MM.1S (cell line): ENCODE data around the gene WASL.

Experiments
- DNase-seq: peaks from one replicate; pipeline ENCODE4 v3.0.0-alpha.2; 2015
- H2AFZ ChIP-seq: fragments of 300-600 bp; sonication (generic); 2 replicates; pipeline ENCODE4 v1.6.0; 2016; ENCODE audit warnings: antibody characterized with exemption, low read length
- H3F3A ChIP-seq: fragments of 300-600 bp; sonication (generic); 2 replicates; pipeline ENCODE4 v1.6.1; 2016; ENCODE audit warnings: mild to moderate bottlenecking, antibody characterized with exemption, low read length, moderate library complexity, mixed read lengths; ENCODE audit not compliant: insufficient read depth
- H3K27ac ChIP-seq: fragments of 300-600 bp; sonication (generic); 2 replicates; pipeline ENCODE4 v1.5.1; 2016; ENCODE audit warnings: mild to moderate bottlenecking, low read length
- H3K27me3 ChIP-seq: fragments of 300-600 bp; sonication (generic); replicated peaks from 2 replicates; pipeline ENCODE4 v1.6.0; 2016; ENCODE audit warnings: low read length; ENCODE audit not compliant: insufficient read depth
- H3K36me3 ChIP-seq: fragments of 300-600 bp; sonication (generic); replicated peaks from 2 replicates; pipeline ENCODE4 v1.6.1; 2016; ENCODE audit warnings: mild to moderate bottlenecking, low read length, mixed read lengths; ENCODE audit not compliant: insufficient read depth
- H3K4me1 ChIP-seq: fragments of 300-600 bp; sonication (generic); 2 replicates; pipeline ENCODE4 v1.6.1; 2016; ENCODE audit warnings: low read length, mixed read lengths
- H3K4me2 ChIP-seq: fragments of 300-600 bp; sonication (generic); 2 replicates; pipeline ENCODE4 v1.6.0; 2016; ENCODE audit warnings: low read depth, low read length
- H3K4me3 ChIP-seq: fragments of 300-600 bp; sonication (generic); 2 replicates; pipeline ENCODE4 v1.5.1; 2016; ENCODE audit warnings: low read length, mixed read lengths
- H3K79me2 ChIP-seq: fragments of 300-600 bp; sonication (generic); 2 replicates; pipeline ENCODE4 v1.6.1; 2016; ENCODE audit warnings: mixed run types, low read length, mixed read lengths
- H3K9ac ChIP-seq: fragments of 300-600 bp; sonication (generic); 2 replicates; pipeline ENCODE4 v1.6.1; 2016; ENCODE audit warnings: low read length, mixed read lengths
- H3K9me2 ChIP-seq: fragments of 300-600 bp; sonication (generic); replicated peaks from 2 replicates; pipeline ENCODE4 v1.6.1; 2016; ENCODE audit warnings: mild to moderate bottlenecking, low read length, mixed read lengths; ENCODE audit not compliant: insufficient read depth
- H3K9me3 ChIP-seq: fragments of 300-600 bp; sonication (generic); replicated peaks from 2 replicates; pipeline ENCODE4 v1.6.1; 2016; ENCODE audit warnings: mild to moderate bottlenecking, low read length, mixed read lengths; ENCODE audit not compliant: insufficient read depth
- H4K20me1 ChIP-seq: fragments of 300-600 bp; sonication (generic); 2 replicates; pipeline ENCODE4 v1.6.1; 2016; ENCODE audit warnings: mild to moderate bottlenecking, low read length, moderate library complexity, mixed read lengths; ENCODE audit not compliant: insufficient read depth
- EZH2 ChIP-seq: fragments of 300-600 bp; sonication (generic); optimal IDR thresholded peaks from 2 replicates; pipeline ENCODE3; 2017; ENCODE audit warnings: low read depth, mild to moderate bottlenecking, antibody characterized with exemption, low read length, mixed read lengths
- EZH2phosphoT487 ChIP-seq: fragments of 300-600 bp; sonication (generic); IDR thresholded peaks from 2 replicates; pipeline ENCODE4 v1.6.1; 2018; ENCODE audit warnings: antibody characterized with exemption, low read length
- TF ChIP-seq, protein P1 (sequence below): fragments of 300-600 bp; sonication (generic); IDR thresholded peaks from 2 replicates; pipeline ENCODE4 v1.5.1; 2016; ENCODE audit warnings: antibody characterized with exemption, low read length, mixed read lengths

WASL gene

DNA sequence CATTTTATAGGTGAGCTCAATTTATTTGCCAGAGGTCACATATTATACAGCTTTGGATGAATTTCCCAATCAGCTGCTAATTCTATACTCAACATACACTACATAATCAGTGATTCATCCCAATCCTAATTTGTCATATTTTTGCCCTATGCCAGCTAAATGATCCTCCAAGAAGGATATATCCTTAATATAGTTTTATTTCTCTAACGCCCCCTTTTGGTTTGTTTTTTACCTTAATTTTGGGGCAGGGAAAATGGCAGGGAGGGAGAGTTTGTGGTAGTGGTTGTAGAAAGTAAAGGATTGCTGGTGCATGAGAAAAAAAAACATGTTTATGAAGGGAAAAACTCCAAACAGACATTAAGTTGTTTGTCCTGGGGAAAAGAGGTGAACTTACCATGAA, 31.9 kb downstream of the WASL start:
- Histone ChIP-seq H3K9me2 (no peaks in the 10 kb centered on the region), H3K79me2 (peaks cover 85% of the 10 kb centered on the region), H4K20me1 (peaks cover 9% of the 10 kb centered on the region; the same call in 1 of the 2 replicates), H3K9ac (no peak overlapping the region), H3K27ac (no peak overlapping the region), H3F3A (no peaks in the 10 kb centered on the region), H3K4me2 (no peak overlapping the region), H3K4me1 (no peaks in the 10 kb centered on the region), H3K9me3 (no peaks in the 10 kb centered on the region), H2AFZ (no peak overlapping the region), H3K36me3 (no peaks in the 10 kb centered on the region), H3K4me3 (no peak overlapping the region), H3K27me3 (no peaks in the 10 kb centered on the region)
- DNase-seq: no peak
- TF ChIP-seq, protein P1, sequence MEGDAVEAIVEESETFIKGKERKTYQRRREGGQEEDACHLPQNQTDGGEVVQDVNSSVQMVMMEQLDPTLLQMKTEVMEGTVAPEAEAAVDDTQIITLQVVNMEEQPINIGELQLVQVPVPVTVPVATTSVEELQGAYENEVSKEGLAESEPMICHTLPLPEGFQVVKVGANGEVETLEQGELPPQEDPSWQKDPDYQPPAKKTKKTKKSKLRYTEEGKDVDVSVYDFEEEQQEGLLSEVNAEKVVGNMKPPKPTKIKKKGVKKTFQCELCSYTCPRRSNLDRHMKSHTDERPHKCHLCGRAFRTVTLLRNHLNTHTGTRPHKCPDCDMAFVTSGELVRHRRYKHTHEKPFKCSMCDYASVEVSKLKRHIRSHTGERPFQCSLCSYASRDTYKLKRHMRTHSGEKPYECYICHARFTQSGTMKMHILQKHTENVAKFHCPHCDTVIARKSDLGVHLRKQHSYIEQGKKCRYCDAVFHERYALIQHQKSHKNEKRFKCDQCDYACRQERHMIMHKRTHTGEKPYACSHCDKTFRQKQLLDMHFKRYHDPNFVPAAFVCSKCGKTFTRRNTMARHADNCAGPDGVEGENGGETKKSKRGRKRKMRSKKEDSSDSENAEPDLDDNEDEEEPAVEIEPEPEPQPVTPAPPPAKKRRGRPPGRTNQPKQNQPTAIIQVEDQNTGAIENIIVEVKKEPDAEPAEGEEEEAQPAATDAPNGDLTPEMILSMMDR: no peak
- TF ChIP-seq EZH2phosphoT487: no peak
- no peak for TF ChIP-seq EZH2

DNA sequence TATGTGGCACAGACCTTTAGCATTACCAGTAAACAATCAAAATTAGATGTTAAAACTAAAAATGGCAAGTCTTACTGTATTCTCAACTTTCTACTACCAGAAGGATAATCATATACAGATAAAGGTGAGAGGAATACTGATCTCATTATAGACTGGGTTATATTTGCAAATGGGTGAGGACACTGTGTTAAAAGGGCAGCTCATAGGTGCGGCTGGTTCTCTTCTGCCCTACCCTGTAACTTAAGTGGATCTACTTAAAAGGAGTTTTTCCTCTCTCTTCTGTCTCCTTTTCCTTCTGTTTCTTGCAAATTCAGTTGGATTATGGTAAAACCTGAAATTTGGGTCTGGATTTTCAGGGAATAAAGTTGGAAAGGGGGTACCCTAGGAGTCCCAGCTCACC, 33.0 kb downstream of the WASL start:
- Histone ChIP-seq H3K9ac (no peak overlapping the region), H3K27ac (no peak overlapping the region), H3F3A (no peaks in the 10 kb centered on the region), H3K4me3 (no peak overlapping the region), H3K79me2 (peaks cover 85% of the 10 kb centered on the region), H3K9me2 (no peaks in the 10 kb centered on the region), H3K27me3 (no peaks in the 10 kb centered on the region), H3K9me3 (no peaks in the 10 kb centered on the region), H3K4me2 (no peak overlapping the region), H3K4me1 (no peaks in the 10 kb centered on the region), H2AFZ (no peak overlapping the region), H3K36me3 (no peaks in the 10 kb centered on the region), H4K20me1 (peaks cover 9% of the 10 kb centered on the region; the same call in 1 of the 2 replicates)
- TF ChIP-seq EZH2: no peak
- TF ChIP-seq, protein P1: no peak
- TF ChIP-seq EZH2phosphoT487: no peak
- no peak for DNase-seq

DNA sequence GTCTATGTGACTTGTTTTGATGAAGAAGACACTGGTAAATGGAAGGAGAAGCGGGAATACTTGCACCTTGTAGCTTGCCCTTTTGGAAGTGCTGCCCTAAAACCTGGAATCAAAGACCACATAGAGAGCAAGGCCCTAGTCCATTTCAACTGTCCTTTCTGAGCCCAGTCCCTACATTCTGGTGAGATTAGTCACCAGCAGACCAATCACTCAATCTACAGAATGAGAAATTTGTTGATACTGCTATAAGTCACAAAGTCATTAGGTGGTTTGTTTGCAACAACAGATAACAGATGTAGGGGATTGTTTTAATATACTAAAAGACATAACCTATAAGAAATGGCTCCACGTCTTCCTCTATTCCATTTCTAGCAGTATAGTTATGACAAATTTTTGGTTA, 33.6 kb downstream of the WASL start:
- no peaks in the 10 kb centered on the region for H3K9me2 ChIP-seq
- no peak for DNase-seq
- H3K4me3 ChIP-seq: no peak overlapping the region
- H2AFZ ChIP-seq: no peak overlapping the region
- no peaks in the 10 kb centered on the region for H3K36me3 ChIP-seq
- no peaks in the 10 kb centered on the region for H3K4me1 ChIP-seq
- no peak overlapping the region for H3K27ac ChIP-seq
- peaks cover 10% of the 10 kb centered on the region; the same call in 1 of the 2 replicates for H4K20me1 ChIP-seq
- H3F3A ChIP-seq: no peaks in the 10 kb centered on the region
- H3K4me2 ChIP-seq: no peak overlapping the region
- H3K27me3 ChIP-seq: no peaks in the 10 kb centered on the region
- peaks cover 85% of the 10 kb centered on the region for H3K79me2 ChIP-seq
- TF ChIP-seq, protein P1: no peak
- TF ChIP-seq EZH2: no peak
- H3K9me3 ChIP-seq: no peaks in the 10 kb centered on the region
- H3K9ac ChIP-seq: no peak overlapping the region
